SK-N-SH (cell line): ENCODE data around the gene ENOX1.

ENCODE experiments used
- CTCF ChIP-seq: fragments of 200-600 bp; sonication (generic); IDR thresholded peaks from 2 replicates; pipeline ENCODE4 v1.6.1; 2017; ENCODE audit warnings: antibody characterized with exemption, mild to moderate bottlenecking, moderate library complexity
- MAX ChIP-seq: IDR thresholded peaks from 2 replicates; pipeline ENCODE4 v1.4.0; 2012; ENCODE audit warnings: low read depth
- POLR2AphosphoS5 ChIP-seq: IDR thresholded peaks from 2 replicates; pipeline ENCODE4 v1.6.1; 2012; ENCODE audit warnings: low read depth, low read length
- YY1 ChIP-seq: IDR thresholded peaks from 2 replicates; pipeline ENCODE4 v1.4.0; 2012; ENCODE audit warnings: low read depth, mild to moderate bottlenecking

- no peak for TF ChIP-seq POLR2AphosphoS5
- TF ChIP-seq MAX = no peak
- no peak for TF ChIP-seq YY1
- no peak for TF ChIP-seq CTCF
Measured at GRCh38 chr13:43180036-43180660, 606.6 kb downstream of the ENOX1 start.
